ENCODE measurements around the gene LATS2. TPM values are rescaled to one million over a fixed set of nuclear protein-coding genes. Genes with fewer than 3 reads are reported as not detected.

LATS2 gene
- total RNA-seq, 1 experiment from 2014 or later = 18.8 TPM

GRCh38 chr13:21039097-21039800 is 22.1 kb downstream of the LATS2 start:
- Histone ChIP-seq H3K4me3 (replicated peaks in 1 of 2; ENCODE audit: low read depth in 1 of 2, low read length in 2 of 2) (no peak overlapping the region), H3K9me2 (ENCODE audit: insufficient read depth) (no peaks in the 10 kb centered on the region), H3K4me1 (ENCODE audit: control insufficient read depth in 1 of 2, insufficient read depth in 2 of 2, low read length in 2 of 2) (peaks cover 2 to 4% of the 10 kb centered on the region in 2 experiments), H3K36me3 (ENCODE audit: control insufficient read depth in 1 of 2, insufficient read depth in 2 of 2, low read length in 2 of 2) (no peaks in the 10 kb centered on the region), H2AFZ (ENCODE audit: low read depth, low read length, poor library complexity, severe bottlenecking) (no peak overlapping the region), H3K79me2 (ENCODE audit: insufficient read depth, low read length) (peaks cover 97% of the 10 kb centered on the region), H3K4me2 (ENCODE audit: low read length) (no peak overlapping the region), H3K27me3 (ENCODE audit: insufficient read depth, low read length) (no peaks in the 10 kb centered on the region), H3K9me3 (ENCODE audit: control insufficient read depth in 1 of 2, insufficient read depth in 1 of 2, low read depth in 1 of 2, low read length in 2 of 2) (no peaks in the 10 kb centered on the region), H3K9ac (ENCODE audit: low read length) (no peak overlapping the region), H3K27ac (ENCODE audit: low read depth, low read length) (no peak overlapping the region), H4K20me1 (ENCODE audit: insufficient read depth) (no peaks in the 10 kb centered on the region; the same call in 1 of the 2 replicates)
- ChIA-PET CTCF (no interaction called here), POLR2A (no interaction called here), RAD21 (ENCODE audit: low non-redundant PET in 1 of 2, low total read pairs in 2 of 2, uncharacterized antibody in 2 of 2, unreplicated experiment in 2 of 2) (no interaction called here)
- no TSS peak for BruUV-seq (replicated peaks)
- intact Hi-C loops (cut with micrococcal nuclease) = loop anchor here (10.0 kb wide), 1 partner anchor 446 kb away; no protein-coding TSS in a partner anchor
- TF ChIP-seq EZH2 (IDR thresholded peaks at IDR 0.05) (no peak), YY1 (IDR thresholded peaks at IDR 0.05; ENCODE audit: extremely low read depth, insufficient replicate concordance, low read depth, low read length) (no peak), SIN3A (IDR thresholded peaks at IDR 0.05; ENCODE audit: low read depth) (no peak), ELF1 (IDR thresholded peaks at IDR 0.05; ENCODE audit: borderline replicate concordance, low read depth) (no peak), SRF (IDR thresholded peaks at IDR 0.05; ENCODE audit: low read depth) (no peak)
- DNase-seq (ENCODE audit: low read depth, low spot score) (no peak), ATAC-seq (no peak)

- Histone ChIP-seq H3K27ac (ENCODE audit: low read depth, low read length) (no peak overlapping the region), H3K9me3 (ENCODE audit: control insufficient read depth in 1 of 2, insufficient read depth in 1 of 2, low read depth in 1 of 2, low read length in 2 of 2) (no peaks in the 10 kb centered on the region), H3K9me2 (ENCODE audit: insufficient read depth) (no peaks in the 10 kb centered on the region), H3K4me3 (replicated peaks in 1 of 2; ENCODE audit: low read depth in 1 of 2, low read length in 2 of 2) (no peak overlapping the region), H3K36me3 (ENCODE audit: control insufficient read depth in 1 of 2, insufficient read depth in 2 of 2, low read length in 2 of 2) (no peaks in the 10 kb centered on the region), H3K4me1 (ENCODE audit: control insufficient read depth in 1 of 2, insufficient read depth in 2 of 2, low read length in 2 of 2) (peaks cover 6 to 11% of the 10 kb centered on the region in 2 experiments), H3K79me2 (ENCODE audit: insufficient read depth, low read length) (peaks cover 98% of the 10 kb centered on the region), H3K9ac (ENCODE audit: low read length) (no peak overlapping the region), H2AFZ (ENCODE audit: low read depth, low read length, poor library complexity, severe bottlenecking) (no peak overlapping the region), H4K20me1 (ENCODE audit: insufficient read depth) (no peaks in the 10 kb centered on the region; the same call in 1 of the 2 replicates), H3K4me2 (ENCODE audit: low read length) (no peak overlapping the region), H3K27me3 (ENCODE audit: insufficient read depth, low read length) (no peaks in the 10 kb centered on the region)
- ChIA-PET RAD21 (ENCODE audit: low non-redundant PET in 1 of 2, low total read pairs in 2 of 2, uncharacterized antibody in 2 of 2, unreplicated experiment in 2 of 2) (no interaction called here), POLR2A (no interaction called here), CTCF (no interaction called here)
- TF ChIP-seq ELF1 (IDR thresholded peaks at IDR 0.05; ENCODE audit: borderline replicate concordance, low read depth) (no peak), MAX (IDR thresholded peaks at IDR 0.05) (no peak), TCF7L2 (IDR thresholded peaks at IDR 0.05; ENCODE audit: borderline replicate concordance, extremely low read depth, insufficient read depth, insufficient read length) (no peak), POLR2A (IDR thresholded peaks at IDR 0.05; ENCODE audit: borderline replicate concordance, extremely low read depth, insufficient read depth, insufficient read length) (no peak), EGR1 (IDR thresholded peaks at IDR 0.05; ENCODE audit: low read depth) (no peak), SRF (IDR thresholded peaks at IDR 0.05; ENCODE audit: low read depth) (no peak), ATF3 (IDR thresholded peaks at IDR 0.05) (no peak), EZH2 (IDR thresholded peaks at IDR 0.05) (no peak), ZNF274 (IDR thresholded peaks at IDR 0.05; ENCODE audit: low read depth, low read length) (no peak), FOSL1 (IDR thresholded peaks at IDR 0.05; ENCODE audit: low read depth) (no peak), SP1 (IDR thresholded peaks at IDR 0.05; ENCODE audit: low read depth) (no peak), POLR2AphosphoS5 (IDR thresholded peaks at IDR 0.05; ENCODE audit: low read depth, low read length) (no peak), JUND (IDR thresholded peaks at IDR 0.05) (no peak), EZH2phosphoT487 (IDR thresholded peaks at IDR 0.05; ENCODE audit: borderline replicate concordance) (no peak), ZBTB33 (IDR thresholded peaks at IDR 0.05; ENCODE audit: extremely low read depth, insufficient replicate concordance, low read length) (no peak), YY1 (IDR thresholded peaks at IDR 0.05; ENCODE audit: extremely low read depth, insufficient replicate concordance, low read depth, low read length) (no peak), CBX3 (IDR thresholded peaks at IDR 0.05; ENCODE audit: low read depth) (no peak), SIN3A (IDR thresholded peaks at IDR 0.05; ENCODE audit: low read depth) (no peak)
- DNase-seq (ENCODE audit: low read depth, low spot score) (no peak), ATAC-seq (no peak)
- intact Hi-C loops (cut with micrococcal nuclease) = loop anchor here (10.0 kb wide), 1 partner anchor 447 kb away; no protein-coding TSS in a partner anchor
- BruUV-seq (replicated peaks) = no TSS peak
Observed at GRCh38 chr13:21037656-21038055, 23.7 kb downstream of the LATS2 start.

Data from HCT116 (cell line).